ENCODE measurements around the gene SH3BGRL2. TPM values are rescaled to one million over a fixed set of nuclear protein-coding genes. Genes with fewer than 3 reads are reported as not detected.

SH3BGRL2 gene
- total RNA-seq, 4 donors from 2014 or later, result 24.4 to 52.3 (median 33.2) TPM

GRCh38 chr6:79622364-79622763 lies 8.8 kb upstream of the SH3BGRL2 start:
- Histone ChIP-seq H3K4me1 (no peaks in the 10 kb centered on the region), H3K4me3 (no peak overlapping the region), H3K9me3 (no peaks in the 10 kb centered on the region), H3K27ac (no peak overlapping the region), H3K27me3 (no peaks in the 10 kb centered on the region), H3K36me3 (no peaks in the 10 kb centered on the region)
- no peak for TF ChIP-seq POLR2A (IDR thresholded peaks at IDR 0.05)
- TF ChIP-seq EP300 (IDR thresholded peaks at IDR 0.05), result no peak
- no peak for TF ChIP-seq POLR2AphosphoS5 (IDR thresholded peaks at IDR 0.05)
- TF ChIP-seq CTCF (IDR thresholded peaks at IDR 0.05), result no peak
- WGBS, 2 donors (ENCODE audit: low coverage in 1 of 2), result 94 to 100% methylated on average over 1 of the region's 1 CpG
- no peak for ATAC-seq

- TF ChIP-seq EP300 (IDR thresholded peaks at IDR 0.05), result no peak
- TF ChIP-seq POLR2A (IDR thresholded peaks at IDR 0.05), result no peak
- no peak for TF ChIP-seq CTCF (IDR thresholded peaks at IDR 0.05)
- no peak for TF ChIP-seq POLR2AphosphoS5 (IDR thresholded peaks at IDR 0.05)
- no peak overlapping the region for H3K27ac ChIP-seq
- no peaks in the 10 kb centered on the region for H3K9me3 ChIP-seq
- no peaks in the 10 kb centered on the region for H3K4me1 ChIP-seq
- no peaks in the 10 kb centered on the region for H3K27me3 ChIP-seq
- H3K36me3 ChIP-seq, result no peaks in the 10 kb centered on the region
- no peak for ATAC-seq
- H3K4me3 ChIP-seq, result no peak overlapping the region
- WGBS, 2 donors (ENCODE audit: low coverage in 1 of 2), result 69 to 84% methylated on average over 2 to 5 of the region's 5 CpGs
Observed at GRCh38 chr6:79623106-79623505, 8.0 kb upstream of the SH3BGRL2 start.

GRCh38 chr6:79625746-79626145 lies 5.4 kb upstream of the SH3BGRL2 start:
- Histone ChIP-seq H3K36me3 (no peaks in the 10 kb centered on the region), H3K27ac (no peak overlapping the region), H3K4me3 (no peak overlapping the region), H3K4me1 (peaks cover 0 to 6% (median 0%) of the 10 kb centered on the region in 3 donors), H3K27me3 (no peaks in the 10 kb centered on the region), H3K9me3 (no peaks in the 10 kb centered on the region)
- ATAC-seq, result no peak
- TF ChIP-seq CTCF (IDR thresholded peaks at IDR 0.05) (no peak), POLR2A (IDR thresholded peaks at IDR 0.05) (no peak), POLR2AphosphoS5 (IDR thresholded peaks at IDR 0.05) (no peak), EP300 (IDR thresholded peaks at IDR 0.05) (no peak)

- WGBS, 2 donors (ENCODE audit: low coverage in 1 of 2), result 75% methylated on average over 3 of the region's 3 CpGs; no CpG with 5 or more reads in 1 of the 2 donors
- peaks cover 0 to 14% (median 3%) of the 10 kb centered on the region in 3 donors for H3K4me1 ChIP-seq
- TF ChIP-seq POLR2AphosphoS5 (IDR thresholded peaks at IDR 0.05) (no peak), CTCF (IDR thresholded peaks at IDR 0.05) (no peak), EP300 (IDR thresholded peaks at IDR 0.05) (no peak), POLR2A (IDR thresholded peaks at IDR 0.05) (no peak)
Observed at GRCh38 chr6:79626811-79627210, 4.3 kb upstream of the SH3BGRL2 start.

GRCh38 chr6:79627422-79627821 lies 3.7 kb upstream of the SH3BGRL2 start:
- Histone ChIP-seq H3K9me3 (no peaks in the 10 kb centered on the region), H3K27me3 (no peaks in the 10 kb centered on the region), H3K4me3 (no peak overlapping the region), H3K27ac (no peak overlapping the region), H3K36me3 (no peaks in the 10 kb centered on the region), H3K4me1 (peaks cover 0 to 18% (median 3%) of the 10 kb centered on the region in 3 donors)
- ATAC-seq, result no peak
- TF ChIP-seq CTCF (IDR thresholded peaks at IDR 0.05) (no peak), POLR2A (IDR thresholded peaks at IDR 0.05) (no peak), EP300 (IDR thresholded peaks at IDR 0.05) (no peak), POLR2AphosphoS5 (IDR thresholded peaks at IDR 0.05) (no peak)

More at GRCh38 chr6:79626811-79627210, 4.3 kb upstream of the SH3BGRL2 start:
- Histone ChIP-seq H3K36me3 (no peaks in the 10 kb centered on the region), H3K9me3 (no peaks in the 10 kb centered on the region), H3K27me3 (no peaks in the 10 kb centered on the region), H3K4me3 (no peak overlapping the region), H3K27ac (no peak overlapping the region)
- no peak for ATAC-seq

Data from gastroesophageal sphincter (tissue), 4 donors.